ENCODE measurements around the gene FSIP1. TPM values are rescaled to one million over a fixed set of nuclear protein-coding genes. Genes with fewer than 3 reads are reported as not detected.
A peak's percentile ranks its signal among the peaks of the same experiment; 100 is the strongest.

FSIP1 gene
- total RNA-seq, 1 donor from 2014 or later = 2.5 TPM

DNA sequence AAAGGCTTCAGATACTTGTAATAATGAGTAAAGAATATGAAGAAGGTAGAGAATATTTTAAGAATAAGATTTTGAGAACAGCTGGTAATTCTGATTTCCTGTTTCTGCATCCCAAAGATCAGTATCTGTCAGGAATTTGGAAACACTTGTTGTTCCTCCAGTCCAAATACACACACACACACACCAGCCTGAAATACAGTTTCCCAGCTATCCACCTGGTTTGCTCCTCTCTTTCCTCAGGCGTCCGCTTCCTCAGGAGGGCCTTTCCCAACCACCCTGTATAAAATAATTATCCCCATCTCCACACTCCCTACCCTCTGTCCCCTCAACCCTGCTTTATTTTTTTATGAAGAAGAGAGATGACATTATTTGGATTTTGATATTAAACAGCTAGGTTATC lies 2.0 kb upstream of the FSIP1 start:
- Mint-ChIP-seq H3K4me1 (peaks cover 55% of the 10 kb centered on the region), H3K9me3 (no peaks in the 10 kb centered on the region), H3K27ac (no peak overlapping the region), H3K4me3 (peak overlapping the region; percentile 86), H3K27me3 (ENCODE audit: insufficient read depth, low read depth) (no peaks in the 10 kb centered on the region), H3K36me3 (no peaks in the 10 kb centered on the region)
- no peak overlapping the region for H2AFZ ChIP-seq (replicated peaks)
- H3K27ac ChIP-seq = no peak overlapping the region
- peak overlapping the region; percentile 90 for H3K4me2 ChIP-seq
- H3K36me3 ChIP-seq = no peaks in the 10 kb centered on the region
- H3K4me1 ChIP-seq = peaks cover 23% of the 10 kb centered on the region
- H3K79me2 ChIP-seq (ENCODE audit: low read depth) = peaks cover 14% of the 10 kb centered on the region
- DNase-seq (ENCODE audit: low spot score) = no peak
- peaks cover 25% of the 10 kb centered on the region for H3F3A ChIP-seq (ENCODE audit: low read depth)
- no peak overlapping the region for H3K9ac ChIP-seq
- TF ChIP-seq CTCF (IDR thresholded peaks at IDR 0.05) (no peak), EZH2phosphoT487 (IDR thresholded peaks at IDR 0.05) (no peak), EZH2 (IDR thresholded peaks at IDR 0.05) (no peak)
- H4K20me1 ChIP-seq (ENCODE audit: low read depth) = no peaks in the 10 kb centered on the region
- no peaks in the 10 kb centered on the region for H3K27me3 ChIP-seq
- no peaks in the 10 kb centered on the region for H3K9me3 ChIP-seq (ENCODE audit: low read depth)
- H3K4me3 ChIP-seq = no peak overlapping the region

DNA sequence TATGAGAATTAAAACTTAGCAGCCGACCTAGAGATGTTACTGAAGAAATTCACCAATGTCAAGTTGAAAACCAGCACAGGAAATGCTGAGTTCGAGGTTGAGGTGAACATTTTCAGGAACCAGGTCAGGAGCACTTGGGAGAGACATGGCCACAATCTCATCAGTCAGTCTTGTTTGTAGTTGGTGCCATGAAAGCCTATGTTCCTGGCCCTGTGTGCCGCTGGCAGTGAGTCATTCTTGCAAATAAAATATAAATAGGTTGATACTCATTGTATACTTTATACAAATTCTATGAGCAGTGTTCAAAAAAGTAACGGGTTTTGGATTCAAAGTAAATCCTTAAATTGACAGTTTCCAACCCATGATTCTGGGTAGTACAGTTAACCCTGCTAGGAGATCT lies 1.5 kb upstream of the FSIP1 start:
- Histone ChIP-seq H3K4me1 (peaks cover 23% of the 10 kb centered on the region), H2AFZ (replicated peaks) (no peak overlapping the region), H3K79me2 (ENCODE audit: low read depth) (peaks cover 14% of the 10 kb centered on the region), H4K20me1 (ENCODE audit: low read depth) (no peaks in the 10 kb centered on the region), H3K4me2 (peak overlapping the region; percentile 90), H3K36me3 (no peaks in the 10 kb centered on the region), H3F3A (ENCODE audit: low read depth) (peaks cover 25% of the 10 kb centered on the region), H3K9ac (no peak overlapping the region), H3K27ac (no peak overlapping the region), H3K9me3 (ENCODE audit: low read depth) (no peaks in the 10 kb centered on the region), H3K4me3 (peak overlapping the region; percentile 83), H3K27me3 (no peaks in the 10 kb centered on the region)
- no peaks in the 10 kb centered on the region for H3K9me3 Mint-ChIP-seq
- H3K36me3 Mint-ChIP-seq = no peaks in the 10 kb centered on the region
- no peak overlapping the region for H3K27ac Mint-ChIP-seq
- TF ChIP-seq EZH2 (IDR thresholded peaks at IDR 0.05) (no peak), CTCF (IDR thresholded peaks at IDR 0.05) (no peak)
- DNase-seq (ENCODE audit: low spot score) = no peak
- H3K27me3 Mint-ChIP-seq (ENCODE audit: insufficient read depth, low read depth) = no peaks in the 10 kb centered on the region
- peaks cover 50% of the 10 kb centered on the region for H3K4me1 Mint-ChIP-seq
- H3K4me3 Mint-ChIP-seq = peak overlapping the region; percentile 86

DNA sequence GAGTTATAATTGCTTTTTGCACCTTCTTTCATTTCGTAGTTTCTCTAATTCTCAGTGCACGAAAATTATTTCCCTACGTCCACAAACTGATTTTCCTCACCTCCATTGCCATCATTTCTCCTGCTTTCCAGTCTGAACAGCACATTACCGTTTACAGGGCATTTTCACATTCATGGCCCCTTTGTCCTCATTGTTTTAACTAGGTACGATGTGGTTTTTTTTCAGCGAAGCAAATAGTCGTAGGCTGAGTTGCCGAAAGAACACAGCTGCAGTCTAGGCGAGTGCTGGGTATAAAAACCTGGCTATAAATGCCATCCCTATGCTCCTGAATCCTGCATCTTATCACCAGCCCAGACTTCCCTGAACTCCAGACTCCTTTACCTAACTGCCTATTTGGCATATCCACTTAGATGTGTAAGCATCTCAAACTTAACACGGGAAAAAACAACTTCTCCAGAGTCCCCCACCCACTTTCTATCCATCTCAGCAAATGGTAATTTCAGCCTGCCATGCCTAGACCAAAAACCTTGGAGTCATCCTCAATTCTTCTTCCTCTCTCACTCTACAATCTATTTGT lies 691 bp upstream of the FSIP1 start:
- Histone ChIP-seq H4K20me1 (ENCODE audit: low read depth) (no peaks in the 10 kb centered on the region), H3K27me3 (no peaks in the 10 kb centered on the region), H3F3A (ENCODE audit: low read depth) (peaks cover 25% of the 10 kb centered on the region), H3K36me3 (no peaks in the 10 kb centered on the region), H3K9me3 (ENCODE audit: low read depth) (no peaks in the 10 kb centered on the region), H3K4me3 (peak overlapping the region; percentile 83), H3K4me1 (peaks cover 18% of the 10 kb centered on the region), H2AFZ (replicated peaks) (peak overlapping the region; percentile 96), H3K79me2 (ENCODE audit: low read depth) (peaks cover 14% of the 10 kb centered on the region), H3K4me2 (peak overlapping the region; percentile 90), H3K27ac (no peak overlapping the region), H3K9ac (peak overlapping the region; percentile 64)
- TF ChIP-seq CTCF (IDR thresholded peaks at IDR 0.05) (no peak), EZH2phosphoT487 (IDR thresholded peaks at IDR 0.05) (no peak), EZH2 (IDR thresholded peaks at IDR 0.05) (no peak)
- Mint-ChIP-seq H3K36me3 (no peaks in the 10 kb centered on the region), H3K4me3 (peak overlapping the region; percentile 86), H3K27ac (peak overlapping the region; percentile 35), H3K4me1 (peaks cover 53% of the 10 kb centered on the region), H3K9me3 (no peaks in the 10 kb centered on the region), H3K27me3 (ENCODE audit: insufficient read depth, low read depth) (no peaks in the 10 kb centered on the region)
- DNase-seq (ENCODE audit: low spot score) = peak; percentile 51

Measured in neural progenitor cell (in vitro differentiated cells).